Measurements from ENCODE around the gene GPR17.

DNA sequence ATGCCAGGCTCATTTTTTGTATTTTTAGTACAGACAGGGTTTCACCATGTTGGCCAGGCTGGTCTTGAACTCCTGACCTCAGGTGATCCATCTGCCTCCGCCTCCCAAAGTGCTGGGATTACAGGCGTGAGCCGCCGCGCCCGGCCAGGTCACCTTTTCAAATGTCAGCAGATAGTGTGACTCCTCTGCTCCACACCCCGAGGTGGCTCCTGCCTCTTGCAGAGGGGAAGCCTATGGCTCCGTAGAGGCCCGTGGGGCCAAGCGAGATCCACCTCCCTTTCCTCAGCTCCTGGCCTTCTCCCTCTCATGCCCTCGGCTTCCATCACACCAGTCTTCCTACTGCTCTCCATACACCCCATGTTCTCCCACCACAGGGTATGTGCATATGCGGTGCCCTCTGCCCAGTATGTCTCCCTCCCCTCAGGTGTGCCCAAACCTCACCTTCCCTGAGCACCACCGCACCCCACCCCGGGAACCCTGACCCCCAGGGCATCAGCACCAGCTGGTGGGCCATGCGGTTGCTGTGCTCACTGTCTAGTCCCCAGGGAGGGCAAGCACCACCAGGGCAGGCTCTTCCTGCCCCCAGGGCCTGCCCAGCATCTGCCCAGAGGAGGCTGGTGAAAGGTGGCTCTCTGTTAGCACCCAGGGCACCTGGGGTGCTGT, 10.7 kb downstream of the GPR17 start:
- TF ChIP-seq, protein P1, sequence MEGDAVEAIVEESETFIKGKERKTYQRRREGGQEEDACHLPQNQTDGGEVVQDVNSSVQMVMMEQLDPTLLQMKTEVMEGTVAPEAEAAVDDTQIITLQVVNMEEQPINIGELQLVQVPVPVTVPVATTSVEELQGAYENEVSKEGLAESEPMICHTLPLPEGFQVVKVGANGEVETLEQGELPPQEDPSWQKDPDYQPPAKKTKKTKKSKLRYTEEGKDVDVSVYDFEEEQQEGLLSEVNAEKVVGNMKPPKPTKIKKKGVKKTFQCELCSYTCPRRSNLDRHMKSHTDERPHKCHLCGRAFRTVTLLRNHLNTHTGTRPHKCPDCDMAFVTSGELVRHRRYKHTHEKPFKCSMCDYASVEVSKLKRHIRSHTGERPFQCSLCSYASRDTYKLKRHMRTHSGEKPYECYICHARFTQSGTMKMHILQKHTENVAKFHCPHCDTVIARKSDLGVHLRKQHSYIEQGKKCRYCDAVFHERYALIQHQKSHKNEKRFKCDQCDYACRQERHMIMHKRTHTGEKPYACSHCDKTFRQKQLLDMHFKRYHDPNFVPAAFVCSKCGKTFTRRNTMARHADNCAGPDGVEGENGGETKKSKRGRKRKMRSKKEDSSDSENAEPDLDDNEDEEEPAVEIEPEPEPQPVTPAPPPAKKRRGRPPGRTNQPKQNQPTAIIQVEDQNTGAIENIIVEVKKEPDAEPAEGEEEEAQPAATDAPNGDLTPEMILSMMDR (IDR thresholded peaks at IDR 0.05 in 4 of 5, conservative IDR thresholded peaks at IDR 0.05 in 1 of 5), result no peak
- no peak for TF ChIP-seq POLR2A (IDR thresholded peaks at IDR 0.05)
